CD4-positive, alpha-beta T cell treated with Interleukin-12 subunit alpha and Interleukin-12 subunit beta, for 1 hour (primary cell): Measurements from ENCODE around the gene L3MBTL4.
"Not testable (repeated sequence)": the region's sequence is repeated elsewhere in the genome, so short reads cannot be mapped to it uniquely, and the experiment has no call there.

Experiments
- DNase-seq: peaks from one replicate; pipeline ENCODE4 v3.0.0-alpha.2; 2020

The L3MBTL4 gene

DNA sequence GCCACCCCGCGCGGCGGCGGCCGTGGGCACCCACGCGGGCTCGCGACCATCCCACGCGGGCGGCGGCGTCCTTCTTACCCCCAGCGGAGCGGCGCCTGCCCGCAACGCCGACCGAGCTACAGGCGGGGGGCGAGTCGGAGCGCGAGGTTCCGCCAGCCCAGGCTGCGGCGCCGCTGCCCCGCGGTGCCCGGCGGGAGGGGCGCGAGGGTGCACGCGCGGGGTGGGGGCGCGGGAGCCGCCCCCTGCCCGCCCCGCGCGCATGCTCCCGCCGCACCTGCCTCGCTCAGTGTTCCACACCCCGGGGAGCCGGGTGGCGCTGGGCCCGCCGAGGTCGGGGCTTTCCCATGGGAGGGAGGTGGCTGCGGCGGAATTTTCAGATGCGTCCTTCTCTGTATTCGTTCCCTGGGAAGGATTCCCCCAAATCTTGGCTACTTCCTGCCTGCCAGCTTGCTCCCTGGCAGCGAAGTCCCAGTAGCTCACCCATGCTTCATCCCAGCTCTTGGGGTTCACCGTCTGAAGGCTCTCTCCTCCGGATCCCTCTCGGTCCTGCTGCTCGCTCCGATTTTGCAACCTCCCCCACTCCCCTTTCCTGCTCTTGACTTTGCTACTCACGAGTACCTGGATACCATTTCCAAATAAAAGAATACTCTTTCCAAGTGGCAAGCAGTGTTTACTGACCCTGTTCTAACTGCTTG, at the start of gene L3MBTL4:
L3MBTL4 (minus strand) TSS at position 189 of the 695 bp plus-strand sequence. CDS start 103,286 bp downstream, outside the sequence.
- peak; percentile 8 for DNase-seq

DNA sequence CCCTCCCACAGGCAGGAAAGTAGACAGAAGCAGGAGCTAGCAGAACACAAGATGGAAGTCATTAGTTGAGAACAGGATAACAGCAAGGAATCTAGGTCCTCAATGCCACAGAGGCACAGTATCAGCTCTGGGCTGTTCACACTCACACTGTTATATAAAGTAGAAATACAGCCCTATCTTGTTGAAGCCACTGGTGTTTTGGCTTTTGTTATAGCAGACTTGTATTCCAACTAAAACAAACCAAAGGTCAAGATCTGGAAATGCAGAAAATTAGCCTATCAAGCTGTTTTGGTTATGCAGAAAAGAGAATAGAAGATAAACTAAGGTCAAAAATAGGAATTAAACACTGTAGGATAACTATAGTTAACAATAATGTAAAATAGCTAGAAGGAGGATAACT, 37.5 kb upstream of the L3MBTL4 start:
- DNase-seq, result no peak

GRCh38 chr18:6449213-6449612, 34.5 kb upstream of the L3MBTL4 start:
- DNase-seq, result no peak

DNA sequence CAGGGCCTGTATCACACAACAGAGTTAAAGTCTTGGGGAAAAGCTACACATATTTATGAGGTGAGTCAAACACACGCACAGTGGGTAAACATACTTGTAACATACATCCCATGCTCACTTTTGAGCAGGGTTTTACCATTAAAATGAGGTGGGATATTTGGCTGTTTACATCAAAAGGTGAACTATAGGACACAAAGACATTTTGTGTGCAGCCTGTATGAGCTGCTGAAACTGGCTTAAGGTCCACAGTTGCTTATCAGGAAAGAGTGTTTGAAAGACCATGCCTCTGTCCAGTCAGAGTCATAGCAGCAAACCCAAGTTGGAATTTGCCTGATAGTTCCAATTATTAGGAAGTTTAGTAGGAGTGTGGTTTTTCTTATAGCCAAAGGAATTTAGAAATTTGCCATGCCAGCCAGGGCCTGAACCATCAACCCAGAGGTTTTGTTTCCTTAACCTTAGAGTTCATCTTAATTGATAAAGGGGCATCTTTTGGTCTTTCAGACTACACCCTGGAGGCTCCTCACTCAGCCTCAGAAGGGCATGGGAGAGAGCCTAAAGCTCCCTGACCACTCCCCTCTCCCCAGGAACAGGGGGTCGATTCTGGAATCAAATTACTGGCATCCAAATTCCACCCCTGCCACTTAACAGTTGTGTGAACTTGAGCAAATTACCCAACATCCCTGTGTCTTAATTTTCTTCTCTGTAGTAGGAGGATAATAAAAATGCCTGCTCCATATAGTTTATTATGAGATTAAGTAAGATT, 29.9 kb upstream of the L3MBTL4 start:
- DNase-seq, result no peak

DNA sequence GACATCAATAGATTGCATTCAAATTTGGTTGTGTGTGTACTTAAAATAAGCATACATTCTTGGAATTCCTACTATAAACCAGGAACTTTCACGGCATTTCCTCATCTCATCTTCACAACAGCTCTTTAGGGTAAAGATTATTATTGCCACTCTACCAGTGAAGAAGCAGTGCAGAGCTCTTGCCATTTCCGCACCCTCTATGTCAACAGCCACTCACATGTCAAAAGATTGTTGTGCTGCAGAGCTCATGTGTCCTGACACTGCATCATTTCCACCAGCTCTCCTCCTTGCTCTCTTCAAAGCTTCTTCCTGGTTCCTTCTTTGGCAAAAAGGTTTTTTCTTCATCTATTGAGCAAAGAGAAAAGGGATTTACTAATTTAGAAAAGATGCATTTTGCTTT, 26.5 kb upstream of the L3MBTL4 start:
- no peak for DNase-seq

DNA sequence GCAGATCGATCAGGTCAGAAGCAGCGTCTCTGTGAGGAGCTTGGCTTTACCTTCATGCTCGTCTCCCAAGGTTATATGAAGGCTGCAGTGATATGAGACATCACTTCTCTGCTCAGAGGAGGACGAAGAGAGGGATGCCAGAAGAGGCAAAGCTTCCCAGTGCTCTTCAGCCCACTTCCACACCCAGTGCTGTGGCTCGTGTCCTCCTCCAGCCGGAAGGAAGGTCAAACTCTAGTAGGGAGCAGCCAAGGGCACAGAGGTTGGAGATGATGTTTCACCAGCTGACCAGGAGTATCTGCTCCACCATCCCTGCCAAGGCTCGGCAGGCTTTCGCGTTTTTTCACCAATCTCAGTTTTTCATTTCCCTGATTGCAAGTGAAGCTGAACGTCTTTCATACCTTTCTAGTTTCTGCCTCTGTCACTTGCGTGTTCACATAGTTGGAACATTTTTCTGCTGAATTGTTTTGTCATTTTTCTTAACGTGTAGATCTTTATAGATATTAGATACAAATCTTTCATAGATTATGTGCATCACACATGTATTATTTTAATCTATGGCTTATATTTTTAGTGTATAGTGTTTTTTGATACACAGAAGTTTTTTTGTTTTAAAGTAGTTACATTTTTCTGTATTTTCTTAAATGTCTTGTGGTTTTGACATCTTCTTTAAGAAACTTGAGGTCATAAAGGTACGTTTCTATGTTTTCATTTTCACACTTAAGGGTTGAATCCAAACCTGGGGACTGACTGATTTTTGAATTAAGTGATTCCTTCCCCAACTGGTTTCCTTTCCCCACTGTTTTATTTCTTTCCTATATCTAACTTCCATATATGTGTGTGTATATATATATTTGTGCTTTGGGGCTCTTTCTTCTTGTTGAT, 23.5 kb upstream of the L3MBTL4 start:
- DNase-seq, result no peak

DNA sequence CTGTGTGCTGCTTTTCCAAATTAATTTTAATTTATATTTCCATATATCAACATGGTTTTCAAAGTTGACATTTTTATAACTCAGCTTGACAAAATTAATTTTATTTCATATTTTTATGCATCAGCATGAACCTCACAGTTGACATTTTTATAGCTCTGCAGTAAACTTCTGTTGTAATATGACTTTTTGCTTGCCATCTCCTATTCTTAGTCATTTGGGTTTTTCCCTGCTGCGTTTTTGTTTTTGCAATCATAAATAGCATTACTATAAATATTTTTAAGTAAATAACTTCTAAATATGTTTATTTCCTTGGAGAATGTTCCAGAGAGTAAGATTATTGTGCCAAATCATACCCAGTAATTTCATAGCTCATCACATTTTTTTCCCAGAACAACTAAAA, 21.0 kb upstream of the L3MBTL4 start:
- no peak for DNase-seq

DNA sequence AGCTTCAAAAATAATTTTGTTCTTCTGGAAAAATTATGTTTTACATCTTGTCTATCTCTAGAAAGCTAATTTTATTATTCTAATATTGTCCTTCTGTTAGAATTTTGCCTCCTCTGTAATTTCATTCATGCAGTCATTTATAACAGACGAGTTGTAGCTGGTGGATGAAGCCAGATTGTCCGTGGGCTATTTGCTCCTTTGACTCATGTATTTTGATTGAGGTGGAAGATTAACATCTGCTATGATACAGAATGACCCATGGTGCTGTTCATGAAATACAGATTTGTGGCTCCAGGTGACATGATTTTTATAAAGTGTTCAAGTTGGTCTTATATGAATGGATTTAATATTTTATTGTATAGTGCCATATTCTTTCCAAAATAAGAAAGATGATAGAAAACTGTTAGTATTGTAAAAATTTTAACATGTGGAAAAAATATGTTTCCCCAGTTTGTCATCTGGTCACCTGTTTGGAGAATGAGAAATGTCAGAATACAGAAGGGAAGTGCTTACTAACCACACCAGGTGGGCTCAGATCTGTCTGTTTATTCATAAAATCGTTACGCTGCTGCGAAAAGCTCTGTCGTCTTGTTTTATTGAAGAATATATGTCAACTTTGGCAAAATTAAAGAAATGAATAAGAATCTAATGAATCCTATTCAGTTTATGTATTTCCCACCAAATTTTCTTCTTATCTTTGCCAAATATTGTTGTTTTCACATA, 20.4 kb upstream of the L3MBTL4 start:
- no peak for DNase-seq

DNA sequence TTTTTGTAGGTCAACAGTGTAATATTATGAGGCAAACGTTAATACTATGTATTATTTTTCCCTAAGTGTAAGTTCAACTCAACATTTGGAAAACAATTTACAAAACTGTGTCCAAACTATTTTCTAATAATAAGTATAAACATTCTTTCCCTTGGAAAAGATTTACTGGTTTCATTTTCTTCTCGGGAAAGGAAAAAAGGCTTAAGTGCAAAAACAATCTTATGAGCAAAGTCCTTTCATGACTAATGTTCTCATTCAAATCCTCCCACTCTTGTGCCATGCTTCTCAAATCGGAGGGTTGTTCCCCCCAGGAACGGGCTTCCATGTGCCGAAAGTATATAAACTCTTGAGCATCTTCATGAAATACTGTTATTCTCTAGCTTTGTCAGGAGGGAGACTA, 19.8 kb upstream of the L3MBTL4 start:
- no peak for DNase-seq

DNA sequence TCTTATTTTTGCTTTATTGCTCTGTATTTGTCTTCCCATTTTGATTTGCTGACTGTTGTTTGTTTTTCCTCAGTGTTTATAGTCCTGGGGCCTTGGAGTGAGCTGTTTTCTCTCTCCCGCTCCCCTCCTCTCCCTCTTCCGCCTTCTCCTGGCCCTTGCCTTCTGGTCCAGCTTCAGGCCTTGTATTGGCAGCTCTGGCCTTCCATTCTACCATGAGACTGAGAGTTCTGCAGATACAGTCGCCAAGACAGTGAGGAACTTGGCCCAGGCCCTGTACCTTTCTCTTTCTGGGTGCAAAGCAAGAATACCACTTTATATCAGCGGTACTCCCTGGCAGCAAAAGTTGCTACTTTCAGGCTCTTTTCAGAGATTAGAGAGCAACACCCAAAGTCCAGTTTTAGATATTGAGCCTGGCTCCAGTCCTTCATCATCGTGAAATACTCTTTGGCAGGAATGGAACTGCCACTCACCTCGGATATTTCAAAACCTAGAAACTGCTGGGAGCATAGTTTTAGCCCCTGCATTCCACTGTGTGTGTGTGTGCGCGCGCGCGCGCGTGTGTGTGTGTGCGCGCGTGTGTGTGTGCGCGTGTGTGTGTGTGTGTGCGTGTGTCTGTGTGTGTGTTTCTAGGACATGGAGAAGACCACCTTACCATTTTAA, 17.1 kb upstream of the L3MBTL4 start:
- DNase-seq, result no peak

- DNase-seq, result no peak
Measured at GRCh38 chr18:6428851-6429395, 14.2 kb upstream of the L3MBTL4 start.

DNA sequence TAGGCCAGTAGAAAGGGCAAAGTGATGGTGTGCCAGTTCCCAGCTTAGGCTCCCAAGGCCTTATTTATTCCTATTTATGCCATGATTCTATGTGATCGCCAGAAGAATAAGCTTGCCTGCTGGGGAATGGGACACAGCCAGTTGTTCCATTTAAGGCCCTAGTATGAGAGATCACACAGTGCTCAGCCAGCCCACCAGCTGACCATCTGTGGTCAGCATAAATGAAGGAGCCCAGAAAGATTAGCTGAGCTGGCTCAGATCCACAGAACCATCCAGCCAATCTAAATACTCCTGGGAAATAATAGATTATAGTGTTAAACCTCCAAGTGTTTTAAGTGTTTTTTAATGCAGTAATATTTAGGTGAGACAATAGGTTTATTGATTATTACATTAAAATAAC, 12.6 kb upstream of the L3MBTL4 start:
- no peak for DNase-seq

DNA sequence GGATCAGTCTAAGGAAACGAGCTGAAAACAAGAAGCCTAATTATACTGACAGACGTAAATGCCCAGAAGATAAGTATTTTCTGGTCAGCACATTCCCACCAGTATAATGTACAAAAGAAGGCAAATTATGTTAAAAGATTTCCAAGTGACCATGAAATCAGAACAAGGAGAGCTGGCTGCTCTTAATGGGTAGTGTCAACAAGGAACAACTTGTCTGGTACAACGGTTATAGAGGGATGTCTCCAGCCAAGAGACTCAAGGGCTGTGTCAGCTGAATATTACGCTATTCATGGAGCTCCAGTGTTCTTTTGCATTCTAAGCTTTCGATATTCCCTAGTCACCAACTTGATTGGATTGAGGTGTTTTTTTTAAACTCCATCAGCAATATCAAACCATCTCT, 8.6 kb upstream of the L3MBTL4 start:
- DNase-seq, result no peak

DNA sequence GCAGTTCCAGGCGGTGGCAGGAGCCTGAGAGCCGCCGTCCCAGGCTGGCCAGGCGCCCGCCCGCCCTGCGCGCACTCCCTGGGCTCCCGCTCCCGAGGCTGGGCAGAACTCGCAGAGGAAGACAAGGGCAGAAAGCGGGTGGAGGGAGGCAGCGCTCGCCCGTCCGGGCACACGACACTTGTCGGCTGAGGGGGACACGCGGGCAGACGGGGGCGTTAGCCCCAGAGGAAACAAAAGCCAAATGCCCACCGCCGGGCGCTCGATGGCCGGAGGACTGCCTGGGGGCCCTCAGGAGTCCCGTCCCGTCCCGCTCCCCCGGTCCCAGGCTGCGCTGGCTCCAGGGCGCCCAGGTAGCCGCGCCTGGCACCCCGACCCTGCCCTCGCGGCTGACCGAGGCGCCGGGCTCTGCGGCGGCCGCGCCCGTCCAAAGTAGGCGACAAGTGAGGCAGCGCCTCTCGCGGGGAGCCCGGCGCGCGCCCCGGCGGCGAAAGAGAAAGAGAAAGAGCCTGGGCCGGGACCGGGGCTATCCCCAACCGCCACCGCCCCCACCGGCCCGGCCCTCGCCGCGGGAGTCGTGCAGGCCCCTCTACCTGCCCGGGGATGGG, 491 bp downstream of the L3MBTL4 start:
- peak; percentile 36 for DNase-seq

GRCh38 chr18:6413579-6414117, 1.1 kb downstream of the L3MBTL4 start:
- no peak for DNase-seq

DNA sequence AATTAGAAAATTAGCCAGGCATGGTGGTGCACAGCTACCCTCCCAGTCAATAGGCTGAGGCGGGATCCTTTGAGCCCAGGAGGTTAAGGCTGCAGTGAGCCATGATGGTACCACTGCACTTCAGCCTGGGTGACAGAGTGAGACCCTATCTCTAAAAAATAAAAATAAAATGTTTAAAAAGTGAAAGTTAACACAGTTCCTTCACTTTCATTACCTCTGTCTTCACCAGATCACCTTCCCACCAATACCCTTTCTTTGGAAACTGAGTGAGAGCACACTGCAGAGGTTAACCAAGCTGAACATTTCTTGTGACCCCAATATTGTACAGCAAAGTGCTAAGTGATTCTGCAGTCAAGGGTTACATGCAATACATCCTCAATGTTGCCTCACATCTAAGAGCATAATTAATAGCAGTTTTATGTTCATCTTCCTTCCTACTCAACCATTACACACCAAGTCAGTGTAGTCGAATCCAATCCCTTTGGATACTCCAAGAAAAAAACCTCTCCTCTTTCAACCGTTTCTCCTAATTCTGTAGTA, 1.7 kb downstream of the L3MBTL4 start:
- DNase-seq, result no peak

DNA sequence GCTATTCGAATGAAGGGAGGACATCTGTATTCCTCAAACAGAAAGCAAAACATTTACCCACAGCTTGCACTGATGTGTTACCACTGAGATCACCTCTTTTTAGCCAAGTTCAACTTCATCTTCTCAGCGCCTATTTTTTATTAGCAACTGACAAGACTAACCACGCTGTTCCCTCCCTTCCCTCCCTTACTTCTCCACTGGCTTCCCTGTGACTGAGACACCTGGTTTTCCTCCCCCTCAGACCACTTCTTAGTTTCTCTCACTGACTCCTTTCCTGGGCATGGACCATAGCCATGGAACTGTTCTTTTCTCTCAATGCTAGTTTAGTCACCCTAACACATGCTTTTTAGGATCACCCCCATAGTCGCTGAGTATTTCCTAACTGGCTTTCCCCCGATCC, 3.3 kb downstream of the L3MBTL4 start:
- no peak for DNase-seq

DNA sequence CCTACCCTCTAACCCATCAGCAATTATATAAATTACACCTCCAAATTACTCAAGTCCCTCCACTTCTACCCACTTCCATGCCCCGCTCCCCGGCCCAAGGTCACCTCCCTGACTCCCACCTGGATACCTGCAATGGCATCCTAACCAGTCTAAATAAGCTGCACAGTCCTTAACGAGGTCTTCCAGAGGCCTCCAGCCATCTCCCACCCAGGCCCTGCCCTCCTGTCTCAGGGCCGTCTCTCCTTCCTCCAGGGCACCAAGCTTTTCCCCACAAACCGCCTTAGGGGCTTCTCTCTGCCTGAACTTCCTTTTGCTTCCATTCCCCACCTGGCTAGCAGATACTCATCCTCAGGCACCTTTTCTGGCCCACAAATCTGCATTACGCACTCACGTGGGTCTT, 4.8 kb downstream of the L3MBTL4 start:
- no peak for DNase-seq

GRCh38 chr18:6408543-6408942, 6.2 kb downstream of the L3MBTL4 start:
- DNase-seq, result not testable (repeated sequence)

DNA sequence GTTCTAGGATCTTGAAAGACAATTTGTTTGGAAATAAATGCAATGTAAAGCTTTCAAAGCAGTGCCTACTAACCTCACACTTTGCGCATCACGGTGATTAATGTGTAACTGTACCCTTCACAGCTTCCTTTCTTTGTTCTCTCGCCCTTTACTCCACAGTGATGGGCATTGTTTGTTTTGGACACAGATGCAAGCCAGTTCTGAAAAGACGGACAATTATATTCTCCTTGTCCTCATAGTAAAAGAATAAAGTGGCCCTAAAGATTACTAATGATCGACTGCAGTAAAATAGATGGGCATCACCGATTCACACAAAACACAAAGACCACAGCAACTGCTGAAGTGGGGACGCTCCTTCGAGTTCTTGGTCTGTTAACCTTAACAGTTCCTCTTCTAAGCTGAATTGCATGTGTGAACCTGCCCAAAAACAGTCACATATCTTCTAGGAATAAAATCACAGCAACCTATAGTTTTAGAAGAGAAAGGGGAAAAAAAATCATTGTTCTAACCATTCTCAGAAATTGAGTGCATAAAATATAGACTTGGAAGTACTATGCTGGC, 7.7 kb downstream of the L3MBTL4 start:
- no peak for DNase-seq
